HG03558 (cell line): ENCODE results near the gene PRKCA.
"Not testable (repeated sequence)": the region's sequence is repeated elsewhere in the genome, so short reads cannot be mapped to it uniquely, and the experiment has no call there.

Source experiments
- ATAC-seq: cut with Tn5 transposase; IDR thresholded peaks from one replicate; pipeline ENCODE4 v1.9.1; 2021; ENCODE audit warnings: moderate number of reproducible peaks; ENCODE audit not compliant: unreplicated experiment; ENCODE audit errors: extremely low read depth

The PRKCA gene

DNA sequence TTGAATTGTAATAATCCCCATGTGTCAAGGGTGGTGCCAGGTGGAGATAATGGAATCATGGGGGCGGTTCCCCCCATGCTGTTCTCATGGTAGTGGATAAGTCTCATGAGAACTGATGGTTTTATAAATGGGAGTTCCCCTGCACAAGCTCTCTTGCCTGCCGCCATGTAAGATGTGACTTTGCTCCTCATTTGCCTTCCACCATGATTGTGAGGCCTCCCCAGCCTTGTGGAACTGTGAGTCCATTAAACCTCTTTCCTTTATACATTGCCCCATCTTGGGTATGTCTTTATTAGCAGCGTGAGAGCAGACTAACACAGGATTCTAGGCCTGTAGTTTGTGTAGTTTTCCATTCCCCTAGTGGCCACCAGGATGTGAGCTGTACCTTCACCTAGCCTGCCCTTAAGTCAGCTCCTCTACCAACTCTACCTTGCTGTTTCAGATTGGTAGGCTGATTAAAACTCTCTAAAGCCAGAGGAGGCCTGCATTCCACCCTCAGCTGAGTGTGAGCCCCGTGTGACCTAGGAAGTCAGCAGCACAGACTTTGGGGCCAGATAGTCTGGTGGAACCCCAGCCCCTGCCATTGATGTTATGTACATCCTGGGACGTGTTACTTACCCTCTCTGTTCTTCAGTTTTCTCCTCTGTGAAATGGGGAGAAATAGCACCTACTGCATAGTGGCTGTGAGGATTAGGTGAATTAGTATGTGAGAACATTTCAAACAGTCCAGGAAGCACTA lies 280.1 kb downstream of the PRKCA start:
- no peak for ATAC-seq

DNA sequence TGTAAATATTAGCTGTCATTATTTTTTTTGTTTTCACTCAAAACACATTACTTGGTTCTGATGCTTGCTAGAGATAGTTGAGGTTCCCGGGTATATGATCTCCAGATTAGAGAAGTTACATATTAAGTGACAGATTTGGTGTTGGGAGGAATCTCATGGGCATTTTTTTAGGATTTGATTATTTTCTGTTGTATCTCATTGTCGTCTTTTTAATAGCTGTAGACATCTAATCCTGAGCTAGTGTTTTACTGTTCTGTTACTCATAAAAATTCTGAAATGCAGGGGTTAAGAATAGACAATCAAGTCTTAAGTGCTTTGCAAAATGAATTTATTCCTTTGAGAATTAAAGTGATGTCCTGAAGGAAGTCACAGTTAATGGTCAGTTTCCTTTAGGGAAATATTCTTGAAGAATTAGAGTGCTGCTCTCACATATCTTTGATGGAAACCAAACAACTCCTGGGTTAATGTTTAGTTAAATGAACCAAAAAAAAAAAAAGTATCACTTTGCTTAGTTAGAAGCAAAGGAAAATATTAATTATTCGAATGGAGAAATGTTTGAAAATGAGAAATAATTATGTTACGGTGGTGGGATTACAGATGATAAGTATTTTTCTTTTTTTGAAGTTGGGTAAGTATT lies 280.8 kb downstream of the PRKCA start:
- ATAC-seq: no peak

DNA sequence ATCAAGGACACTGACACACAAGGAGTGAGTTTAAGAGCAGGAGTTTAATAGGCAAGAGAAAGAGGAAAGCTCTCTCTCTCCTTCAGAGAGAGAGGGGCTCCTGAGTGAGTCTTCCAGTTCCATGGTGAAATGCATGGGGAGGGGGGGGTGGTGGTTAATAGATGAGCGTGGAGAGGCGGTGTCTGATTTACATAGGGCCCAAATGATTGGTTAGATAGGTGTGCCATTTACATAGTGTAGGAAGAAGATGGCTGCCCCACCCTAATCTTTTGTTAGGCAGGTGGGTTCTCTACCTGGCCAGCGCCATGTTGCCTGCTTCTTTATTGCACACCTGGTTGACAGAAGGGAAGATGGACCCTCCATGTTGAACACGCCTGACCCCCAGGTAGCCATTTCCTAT lies 282.5 kb downstream of the PRKCA start:
- no peak for ATAC-seq

DNA sequence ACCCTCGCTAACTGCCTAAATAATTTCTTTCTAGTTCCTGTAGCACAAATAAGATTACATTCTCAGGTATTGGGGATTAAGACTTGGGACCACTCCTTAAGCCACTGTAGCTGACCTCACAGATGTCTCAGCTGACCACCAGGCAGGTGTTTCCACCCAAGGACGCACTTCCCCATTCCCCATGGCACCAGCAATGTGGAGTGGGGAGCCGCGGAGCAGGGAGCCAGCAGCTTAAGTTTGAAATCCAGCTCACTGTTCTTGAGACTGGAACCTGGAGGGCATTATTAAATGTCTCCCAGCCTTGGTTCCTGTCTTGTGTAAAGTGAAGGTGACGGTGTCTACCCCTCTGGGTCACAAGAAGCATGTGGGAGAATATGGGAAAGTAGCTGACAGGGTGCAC lies 283.1 kb downstream of the PRKCA start:
- no peak for ATAC-seq

DNA sequence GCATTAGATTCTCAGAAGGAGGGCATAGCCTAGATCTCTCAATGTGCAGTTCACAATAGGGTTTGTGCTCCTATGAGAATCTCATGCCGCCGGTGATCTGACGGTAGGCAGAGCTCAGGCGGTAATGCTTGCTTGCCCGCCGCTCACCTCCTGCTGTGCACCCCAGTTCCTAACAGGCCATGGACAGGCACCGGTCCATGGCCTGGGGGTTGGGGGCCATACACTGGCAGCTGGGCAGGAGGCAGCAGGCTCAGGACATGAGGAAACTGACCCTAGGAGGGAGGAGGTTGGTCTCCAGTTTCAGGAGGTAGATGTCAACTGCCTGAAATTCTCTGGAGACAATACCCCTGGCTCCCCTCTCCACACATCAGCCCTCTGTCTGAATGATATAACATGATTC lies 287.5 kb downstream of the PRKCA start:
- ATAC-seq: no peak

DNA sequence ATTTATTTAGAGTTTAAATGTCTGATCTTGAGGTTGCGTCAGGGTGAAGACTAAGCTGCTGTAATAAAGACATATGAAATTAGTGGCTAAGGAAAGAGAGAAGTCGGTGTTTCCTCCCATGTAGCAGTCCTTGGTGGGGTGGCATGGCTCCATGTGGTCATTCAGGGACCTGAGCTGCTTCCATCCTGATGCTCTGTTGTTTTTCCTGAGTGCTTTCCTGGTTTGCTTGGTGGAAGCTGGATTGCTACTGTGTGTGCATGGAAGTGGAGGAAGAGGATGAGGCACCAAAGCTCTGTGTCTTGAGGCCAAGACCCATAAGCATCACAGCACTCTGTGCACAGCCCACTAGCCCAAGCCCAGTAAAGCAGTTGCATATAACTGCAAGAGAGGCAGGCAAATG lies 290.7 kb downstream of the PRKCA start:
- ATAC-seq: no peak

DNA sequence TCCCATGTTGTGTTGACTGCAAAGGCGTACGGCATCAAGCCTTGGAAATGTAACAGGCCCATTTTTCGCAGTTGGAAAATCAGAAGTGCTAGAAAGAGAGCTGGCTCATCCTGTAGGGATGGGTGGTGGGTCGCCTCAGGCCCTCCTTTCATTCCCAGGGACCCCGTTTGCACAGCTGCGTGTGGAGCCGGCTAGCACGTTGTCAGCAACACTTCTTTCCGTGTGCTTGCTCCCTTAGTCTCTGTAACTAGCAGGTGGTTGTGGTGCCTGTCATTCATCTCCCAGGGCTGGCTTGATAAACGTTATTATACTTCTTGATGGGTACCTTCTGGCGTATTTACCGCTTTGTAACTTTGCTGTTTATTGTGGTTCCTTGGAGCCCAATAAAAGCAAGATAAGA lies 293.5 kb downstream of the PRKCA start:
- no peak for ATAC-seq

DNA sequence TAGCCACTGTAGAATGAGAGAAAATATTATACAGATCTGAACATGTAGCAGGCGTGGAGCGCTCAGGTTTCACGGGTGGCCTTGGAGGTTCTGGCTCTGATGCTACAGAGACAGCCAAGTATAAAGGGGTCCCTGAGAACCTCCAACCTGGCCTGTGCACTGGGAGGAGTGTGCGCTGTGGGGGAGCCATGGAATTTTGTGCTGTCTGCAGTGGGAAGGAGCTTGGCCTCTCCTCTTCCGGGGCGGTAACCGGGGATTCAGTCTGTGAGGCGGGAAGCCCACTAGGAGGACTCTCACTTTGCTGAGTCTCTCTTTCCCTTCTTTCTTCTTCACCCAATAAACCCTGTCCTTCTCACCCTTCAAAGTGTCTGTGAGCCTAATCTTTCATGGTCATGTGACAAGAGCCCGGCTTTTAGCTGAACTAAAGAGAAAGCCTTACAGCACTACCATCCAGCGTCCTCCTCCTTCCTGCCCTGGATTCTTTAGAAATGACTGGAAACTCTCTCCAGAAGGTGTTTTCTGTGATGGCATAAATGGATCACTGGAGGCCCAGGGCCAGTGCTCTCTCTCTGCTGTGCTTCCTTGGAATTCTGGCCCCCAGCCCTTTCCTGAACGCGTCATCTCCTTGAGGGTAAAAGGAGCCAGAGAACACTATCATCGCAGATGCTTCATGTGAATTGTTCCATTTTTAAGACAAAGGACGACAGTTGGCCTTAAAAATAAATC lies 300.4 kb downstream of the PRKCA start:
- ATAC-seq: no peak

DNA sequence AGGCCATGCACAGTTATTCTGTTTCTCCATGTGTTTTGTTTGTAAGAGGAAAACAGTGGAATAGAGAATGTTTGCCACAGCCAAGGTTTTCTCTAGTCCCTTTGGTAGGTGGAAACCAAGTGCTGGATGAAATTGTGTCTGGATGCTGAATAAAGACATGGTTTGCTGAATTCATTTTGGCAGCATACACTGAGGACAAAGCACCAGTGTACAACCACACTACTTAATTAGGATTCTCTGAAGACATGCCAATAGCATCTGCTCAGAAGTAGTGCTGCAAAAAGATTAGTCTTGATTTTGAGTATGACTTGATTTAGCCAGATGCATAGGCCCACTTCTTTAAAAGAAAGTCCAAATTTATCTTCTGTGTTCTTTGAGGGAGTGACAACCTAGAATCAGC lies 302.0 kb downstream of the PRKCA start:
- no peak for ATAC-seq

DNA sequence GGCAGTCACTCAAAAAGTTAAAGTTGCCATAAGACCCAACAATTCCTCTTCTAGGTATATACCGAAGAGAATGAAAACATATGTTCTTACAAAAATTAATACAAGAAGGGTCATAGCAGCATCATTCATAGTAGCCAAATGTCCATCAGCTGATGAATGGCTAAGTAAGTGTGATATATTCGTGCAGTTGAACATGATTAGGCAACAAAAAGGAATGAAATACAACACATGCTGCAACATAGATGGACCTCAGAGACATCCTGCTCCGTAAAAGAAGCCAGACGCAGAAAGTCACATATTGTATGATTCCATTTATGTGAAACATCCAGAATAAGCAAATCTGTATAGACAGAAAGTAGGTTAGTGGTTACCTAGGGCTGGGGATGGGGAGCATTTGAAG lies 303.1 kb downstream of the PRKCA start:
- no peak for ATAC-seq

DNA sequence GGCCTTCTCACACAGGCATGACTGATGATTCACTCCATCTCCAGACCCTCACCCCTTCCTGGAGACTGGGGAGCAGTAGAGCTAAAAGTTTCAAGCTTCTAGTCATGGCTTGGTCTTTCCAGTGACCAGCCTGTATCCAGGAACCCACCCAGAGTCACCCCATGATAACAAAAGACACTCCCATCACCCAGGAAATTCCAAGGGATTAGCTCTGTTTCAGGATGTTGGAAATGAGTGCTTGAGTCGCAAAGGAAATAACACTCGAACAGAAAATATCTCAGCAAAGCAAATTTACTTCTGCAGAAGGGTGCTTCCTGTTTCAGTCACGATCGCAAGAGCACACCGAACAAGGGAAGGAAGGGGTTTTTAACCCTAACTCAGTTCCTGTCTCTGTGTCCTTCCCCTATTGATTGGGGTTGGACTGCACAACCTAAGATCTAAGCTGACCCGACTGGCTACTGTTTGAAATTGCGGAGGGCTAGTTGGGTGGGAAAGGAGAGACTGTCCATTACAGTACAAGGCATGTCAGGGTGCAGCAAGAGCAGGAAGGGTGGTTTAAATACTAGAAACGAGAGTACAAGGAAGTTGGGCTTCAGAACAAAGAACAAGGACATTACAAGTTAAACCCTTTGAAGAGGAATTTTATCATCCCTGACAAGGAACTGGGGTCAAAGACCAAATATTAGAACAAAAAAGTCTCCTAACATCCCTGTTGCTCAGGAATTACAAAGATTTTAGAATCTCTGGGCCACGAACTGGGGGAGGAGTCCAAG lies 308.1 kb downstream of the PRKCA start:
- ATAC-seq: no peak

DNA sequence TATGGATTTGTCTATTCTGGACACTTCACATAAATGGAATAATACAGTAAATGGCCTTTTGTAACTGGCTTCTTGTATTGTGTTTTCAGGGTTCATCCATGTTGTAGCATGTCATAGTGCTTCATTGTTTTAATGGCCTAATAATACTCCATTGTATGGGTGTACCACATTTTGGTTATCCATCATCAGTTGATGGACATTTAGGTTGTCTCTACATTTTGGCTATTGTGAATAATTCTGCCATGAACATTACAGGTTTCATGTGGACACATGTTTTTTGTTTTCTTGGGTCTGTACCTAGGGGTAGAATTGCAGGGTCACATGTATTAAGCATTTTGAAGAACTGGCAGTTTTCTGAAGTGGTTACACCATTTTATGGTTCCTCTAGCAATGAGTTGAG lies 309.0 kb downstream of the PRKCA start:
- ATAC-seq: no peak

DNA sequence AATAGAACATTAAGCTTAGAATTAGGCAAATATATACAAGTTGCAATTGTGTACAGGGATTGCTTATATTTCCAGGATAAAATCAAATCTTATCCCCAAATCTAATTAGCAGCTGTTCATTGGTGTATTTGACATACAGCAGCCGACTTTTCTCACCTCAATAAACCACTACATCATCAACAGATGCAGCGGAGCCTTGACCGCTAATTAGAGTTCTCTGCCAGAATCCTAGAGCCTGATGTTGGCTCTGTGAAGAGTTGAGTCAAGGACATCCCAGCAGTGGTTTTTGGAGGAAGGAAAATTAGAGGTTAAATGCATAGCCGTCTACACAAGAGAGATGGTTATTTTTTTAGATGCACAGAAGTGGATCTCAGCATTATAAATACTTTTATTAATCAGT lies 310.6 kb downstream of the PRKCA start:
- no peak for ATAC-seq

DNA sequence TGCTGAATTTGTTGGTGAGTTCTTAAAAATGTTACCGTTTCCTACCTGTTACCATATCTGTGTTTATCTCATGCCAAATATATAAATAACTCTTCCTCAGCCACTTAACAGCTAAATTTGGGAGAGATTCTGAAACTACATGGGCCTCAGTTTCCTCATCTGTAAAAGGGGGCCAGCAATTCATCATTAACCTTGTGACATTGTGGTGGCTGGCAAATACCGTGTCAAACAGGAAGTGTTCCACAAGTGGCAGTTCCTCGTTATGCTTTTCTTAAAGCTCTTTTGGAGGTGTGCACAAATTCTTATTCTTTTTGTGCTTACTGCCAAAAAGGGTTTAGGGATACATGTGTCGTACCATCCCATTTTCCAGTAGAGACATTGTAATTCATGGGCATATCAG lies 312.1 kb downstream of the PRKCA start:
- no peak for ATAC-seq

DNA sequence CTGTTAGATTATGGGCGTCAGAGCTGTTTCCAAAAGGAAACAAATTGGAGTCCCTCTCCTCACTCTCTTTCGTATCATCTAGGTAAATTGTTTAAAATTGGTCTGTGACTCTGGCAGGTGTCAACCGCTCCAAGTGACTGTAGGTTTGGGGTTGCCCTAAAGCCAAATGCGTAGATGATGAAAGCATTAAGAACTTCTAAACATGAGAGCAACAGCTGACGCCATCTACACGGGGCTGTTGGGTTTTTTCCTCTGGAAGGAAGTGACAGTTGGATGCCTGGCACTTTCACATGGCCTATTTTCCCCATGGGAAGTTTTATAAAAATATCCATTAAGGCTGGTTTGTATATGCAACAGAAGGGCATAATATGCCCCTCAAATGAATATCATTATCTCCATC lies 316.8 kb downstream of the PRKCA start:
- no peak for ATAC-seq

DNA sequence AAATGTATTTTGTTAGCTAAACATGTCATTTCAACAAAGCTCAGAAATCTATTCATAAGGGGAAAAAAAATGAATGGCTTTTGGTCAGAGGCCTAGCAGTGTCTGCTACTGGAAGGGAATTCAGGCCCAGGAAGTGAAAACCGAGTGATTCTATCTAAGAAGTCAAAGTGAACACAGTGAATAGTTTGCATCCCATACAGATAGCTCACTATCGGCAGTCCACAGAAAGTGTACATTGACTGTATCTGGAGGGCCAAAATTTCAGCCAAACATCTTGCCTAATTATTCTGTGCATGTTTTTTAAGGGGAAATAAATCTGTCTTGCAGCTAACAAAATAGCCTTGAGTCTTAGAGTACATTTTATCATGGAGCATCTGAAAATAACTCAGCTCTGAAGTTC lies 318.1 kb downstream of the PRKCA start:
- no peak for ATAC-seq

DNA sequence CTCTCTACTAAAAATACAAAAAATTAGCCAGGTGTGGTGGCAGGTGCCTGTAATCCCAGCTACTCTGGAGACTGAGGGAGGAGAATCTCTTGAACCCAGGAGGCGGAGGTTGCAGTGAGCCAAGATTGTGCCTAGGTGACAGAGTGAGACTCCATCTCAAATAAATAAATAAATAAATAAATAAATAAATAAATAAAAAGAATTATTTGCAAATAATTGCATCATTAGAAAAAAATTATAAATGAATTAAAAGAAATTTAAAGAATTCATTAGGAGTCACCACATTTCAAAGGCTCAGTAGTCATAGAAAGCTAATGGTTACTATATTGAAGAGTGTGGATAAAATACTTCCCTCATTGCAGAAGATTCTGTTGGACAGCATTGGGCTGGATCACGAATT lies 322.2 kb downstream of the PRKCA start:
- ATAC-seq: not testable (repeated sequence)

DNA sequence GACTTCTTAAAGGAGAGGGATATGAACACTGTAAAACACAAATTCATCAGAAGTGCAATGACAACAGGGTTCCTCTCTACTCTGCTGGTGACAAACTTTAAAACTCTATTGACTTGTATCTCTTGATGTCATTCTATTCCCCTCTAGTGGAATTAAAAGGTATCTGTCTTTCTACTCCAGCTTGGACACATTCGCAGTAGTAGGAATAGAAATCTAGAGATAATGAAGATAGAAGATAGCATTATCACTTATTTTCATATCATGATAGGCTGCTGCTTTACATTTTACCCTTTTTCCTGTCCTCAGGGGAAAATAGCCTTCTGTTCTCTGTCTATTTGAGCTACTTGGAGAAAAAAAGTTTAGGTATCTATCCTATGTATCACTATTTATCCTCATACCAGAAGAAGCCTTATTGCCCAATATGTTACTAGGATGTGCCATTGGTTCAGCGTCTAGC lies 322.9 kb downstream of the PRKCA start:
- no peak for ATAC-seq

DNA sequence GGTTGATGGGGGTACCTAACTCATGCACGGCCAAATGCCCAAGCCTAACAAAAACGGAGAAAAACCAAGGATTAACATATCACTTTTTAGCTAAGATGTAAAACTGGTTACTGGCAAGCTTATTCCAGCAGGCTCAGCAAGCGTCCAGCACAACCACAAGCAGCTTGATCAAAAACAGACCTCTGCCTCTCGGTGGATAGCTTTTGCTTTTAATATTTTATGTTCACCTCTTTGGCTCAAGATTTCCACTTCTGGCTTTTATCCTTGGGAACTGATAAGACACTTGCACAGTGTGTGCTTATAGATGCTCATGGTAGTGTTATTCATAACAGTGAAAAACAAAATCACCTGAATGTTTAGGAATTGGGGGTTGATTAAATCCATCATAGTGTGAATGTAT lies 325.6 kb downstream of the PRKCA start:
- ATAC-seq: no peak

DNA sequence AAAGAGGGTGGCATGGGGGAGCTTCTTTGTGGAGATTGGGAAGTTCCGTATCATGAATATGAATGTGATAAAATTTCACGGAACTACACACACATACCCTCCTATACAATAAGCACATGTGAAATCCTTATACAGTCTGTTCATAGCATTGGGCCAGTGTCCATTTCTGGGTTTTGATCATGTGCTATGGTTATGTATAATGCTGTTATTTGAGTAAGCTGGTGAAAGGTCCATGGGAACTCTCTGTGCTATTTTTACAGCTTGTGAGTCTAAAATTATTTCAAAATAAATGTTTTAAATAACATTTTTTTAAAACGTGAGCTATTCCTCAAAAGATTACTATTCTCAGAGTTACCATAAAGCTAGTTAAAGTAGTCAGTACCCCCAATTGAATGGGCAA lies 327.3 kb downstream of the PRKCA start:
- no peak for ATAC-seq

DNA sequence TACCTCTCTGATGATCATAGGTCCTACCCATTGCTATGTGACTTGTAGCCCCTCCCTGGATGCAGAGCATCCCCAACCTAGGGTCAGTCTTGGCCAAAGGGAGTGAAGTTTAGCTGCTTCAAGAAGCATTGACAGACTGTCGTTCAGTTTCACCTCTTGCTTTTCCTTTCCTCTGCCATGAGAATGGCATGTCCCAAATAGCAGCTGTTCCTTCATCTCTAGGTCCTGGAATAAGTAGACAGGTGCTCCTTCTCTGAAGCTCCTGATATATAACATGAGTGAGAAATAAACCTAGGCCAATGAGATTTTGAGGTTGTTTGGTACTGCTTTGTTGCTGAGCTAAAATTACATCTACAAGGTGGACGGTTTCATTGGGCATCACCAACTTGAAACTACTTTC lies 328.0 kb downstream of the PRKCA start:
- no peak for ATAC-seq
